HG03342 (cell line): ENCODE results near the gene GUCA1C.

ENCODE experiments used
- ATAC-seq: cut with Tn5 transposase; IDR thresholded peaks from one replicate; pipeline ENCODE4 v1.9.1; 2021; ENCODE audit warnings: mild to moderate bottlenecking, moderate library complexity; ENCODE audit not compliant: unreplicated experiment

Gene GUCA1C

GRCh38 chr3:108909799-108910198 is 43.9 kb downstream of the GUCA1C start:
- no peak for ATAC-seq

GRCh38 chr3:108907194-108907593 is 46.5 kb downstream of the GUCA1C start:
- no peak for ATAC-seq

- no peak for ATAC-seq
Measured at GRCh38 chr3:108899530-108899929, 54.1 kb downstream of the GUCA1C start.

GRCh38 chr3:108897883-108898282 is 55.8 kb downstream of the GUCA1C start:
- ATAC-seq: peak; percentile 67

GRCh38 chr3:108894981-108895380 is 58.7 kb downstream of the GUCA1C start:
- no peak for ATAC-seq

- no peak for ATAC-seq
Measured at GRCh38 chr3:108891833-108892232, 61.8 kb downstream of the GUCA1C start.

GRCh38 chr3:108887777-108888176 is 65.9 kb downstream of the GUCA1C start:
- no peak for ATAC-seq

GRCh38 chr3:108887121-108887520 is 66.6 kb downstream of the GUCA1C start:
- no peak for ATAC-seq

- no peak for ATAC-seq
Measured at GRCh38 chr3:108883373-108883772, 70.3 kb downstream of the GUCA1C start.

- no peak for ATAC-seq
Measured at GRCh38 chr3:108882762-108883161, 70.9 kb downstream of the GUCA1C start.

- ATAC-seq: no peak
Measured at GRCh38 chr3:108879915-108880314, 73.8 kb downstream of the GUCA1C start.

GRCh38 chr3:108877901-108878300 is 75.8 kb downstream of the GUCA1C start:
- no peak for ATAC-seq

GRCh38 chr3:108863799-108864135 is 89.9 kb downstream of the GUCA1C start:
- ATAC-seq: no peak

GRCh38 chr3:108862865-108863798 is 90.5 kb downstream of the GUCA1C start:
- peak; percentile 68 for ATAC-seq

- ATAC-seq: no peak
Measured at GRCh38 chr3:108861401-108861800, 92.3 kb downstream of the GUCA1C start.
